Endodermal cell (in vitro differentiated cells): ENCODE measurements around the gene OPALIN. TPM values are rescaled to one million over a fixed set of nuclear protein-coding genes. Genes with fewer than 3 reads are reported as not detected.

ENCODE experiments used
- DNase-seq: peaks from one replicate; pipeline ENCODE4 v3.0.0-alpha.2; 2017
- H3K27ac ChIP-seq: 2 replicates; pipeline ENCODE4 v1.5.1; 2013; ENCODE audit warnings: mild to moderate bottlenecking, low read depth, low read length, moderate library complexity
- H3K27me3 ChIP-seq: 2 replicates; pipeline ENCODE4 v1.6.1; 2013; ENCODE audit warnings: mild to moderate bottlenecking, low read length, moderate library complexity; ENCODE audit not compliant: insufficient read depth, control insufficient read depth, poor library complexity, severe bottlenecking
- H3K36me3 ChIP-seq: 2 replicates; pipeline ENCODE4 v1.7.0; 2013; ENCODE audit warnings: mild to moderate bottlenecking, low read length, moderate library complexity; ENCODE audit not compliant: control insufficient read depth, insufficient read depth
- H3K4me1 ChIP-seq: one replicate; pipeline ENCODE4 v1.7.0; 2013; ENCODE audit warnings: low read length; ENCODE audit not compliant: control insufficient read depth, insufficient read depth
- H3K4me3 ChIP-seq: 2 replicates; pipeline ENCODE4 v1.5.1; 2013; ENCODE audit warnings: mild to moderate bottlenecking, low read length, moderate library complexity
- H3K9ac ChIP-seq: 2 replicates; pipeline ENCODE4 v1.6.1; 2013; ENCODE audit warnings: mild to moderate bottlenecking, low read length, moderate library complexity; ENCODE audit not compliant: poor library complexity, severe bottlenecking; ENCODE audit errors: extremely low read depth
- H3K9me3 ChIP-seq: 2 replicates; pipeline ENCODE4 v1.6.1; 2013; ENCODE audit warnings: mild to moderate bottlenecking, low read length, moderate library complexity; ENCODE audit not compliant: control insufficient read depth
- H3K27ac Mint-ChIP-seq: 2 replicates; pipeline ENCODE4 v1.8.0; 2020; ENCODE audit warnings: mixed read lengths
- H3K27me3 Mint-ChIP-seq: 2 replicates; pipeline ENCODE4 v1.8.0; 2021; ENCODE audit warnings: mild to moderate bottlenecking, mixed read lengths; ENCODE audit not compliant: insufficient read depth
- H3K36me3 Mint-ChIP-seq: 2 replicates; pipeline ENCODE4 v1.8.0; 2020; ENCODE audit warnings: low read depth, mixed read lengths
- H3K4me1 Mint-ChIP-seq: 2 replicates; pipeline ENCODE4 v1.8.0; 2020; ENCODE audit warnings: mixed read lengths
- H3K4me3 Mint-ChIP-seq: 2 replicates; pipeline ENCODE4 v1.8.0; 2020; ENCODE audit warnings: mild to moderate bottlenecking, moderate library complexity, mixed read lengths
- H3K9me3 Mint-ChIP-seq: 2 replicates; pipeline ENCODE4 v1.8.0; 2020; ENCODE audit warnings: mild to moderate bottlenecking, mixed read lengths
- WGBS, 2 experiments: methylation state at CpG; one replicate each; pipeline versions ENCODE4 v1.1.5 to v1.1.7; 2013; ENCODE audit warnings: missing lambda C conversion rate in 2 of 2, mixed read lengths in 1 of 2; ENCODE audit not compliant: insufficient coverage in 1 of 2, insufficient read length in 1 of 2; 5-methylcytosine and 5-hydroxymethylcytosine counted together
- total RNA-seq, 2 donors: library from RNA; stranded (reverse); fragmentation: NEBNext Ultra II Directional in 1 of 2; extraction: Animal tissue kit (Norgen Biotek cat#: 25700) in 1 of 2; gene quantifications; 2 replicates in 1 of 2; 3 replicates in 1 of 2; pipeline ENCODE4 v1.2.1, GENCODE V29; 2021
- TF ChIP-seq, protein P1 (sequence below): fragments of 200-600 bp; sonication (generic); conservative IDR thresholded peaks from 2 replicates; pipeline ENCODE4 v1.5.0; 2021; ENCODE audit warnings: antibody characterized with exemption, mild to moderate bottlenecking

OPALIN gene
- total RNA-seq, 2 donors from 2014 or later, result not detected

DNA sequence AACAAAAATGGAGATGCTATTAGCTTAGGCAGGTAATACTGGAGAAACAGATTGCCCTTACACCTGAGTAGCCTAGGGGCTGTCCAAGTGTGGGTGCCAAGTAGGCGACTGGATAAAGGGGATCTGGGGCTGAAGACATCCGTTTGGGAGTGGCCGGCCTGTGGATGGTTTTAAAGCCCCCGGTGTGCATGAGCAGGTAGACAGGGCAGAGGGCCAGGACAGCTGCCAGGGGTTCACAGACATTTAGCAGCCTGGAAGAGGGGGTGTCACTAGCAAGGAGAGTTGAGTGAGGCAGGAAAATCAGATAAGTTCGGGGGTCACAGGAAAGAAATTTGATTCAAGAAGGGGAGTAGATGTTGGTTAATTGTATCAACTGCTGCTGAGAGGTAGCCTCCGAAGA lies 1.5 kb upstream of the OPALIN start:
- Mint-ChIP-seq H3K9me3 (no peaks in the 10 kb centered on the region), H3K27me3 (peaks cover 3% of the 10 kb centered on the region), H3K4me1 (no peaks in the 10 kb centered on the region), H3K36me3 (no peaks in the 10 kb centered on the region), H3K27ac (no peak overlapping the region), H3K4me3 (no peak overlapping the region)
- Histone ChIP-seq H3K27ac (no peak overlapping the region), H3K27me3 (no peaks in the 10 kb centered on the region), H3K4me3 (no peak overlapping the region), H3K9me3 (no peaks in the 10 kb centered on the region), H3K9ac (no peak overlapping the region), H3K36me3 (no peaks in the 10 kb centered on the region), H3K4me1 (no peaks in the 10 kb centered on the region)
- TF ChIP-seq, protein P1, sequence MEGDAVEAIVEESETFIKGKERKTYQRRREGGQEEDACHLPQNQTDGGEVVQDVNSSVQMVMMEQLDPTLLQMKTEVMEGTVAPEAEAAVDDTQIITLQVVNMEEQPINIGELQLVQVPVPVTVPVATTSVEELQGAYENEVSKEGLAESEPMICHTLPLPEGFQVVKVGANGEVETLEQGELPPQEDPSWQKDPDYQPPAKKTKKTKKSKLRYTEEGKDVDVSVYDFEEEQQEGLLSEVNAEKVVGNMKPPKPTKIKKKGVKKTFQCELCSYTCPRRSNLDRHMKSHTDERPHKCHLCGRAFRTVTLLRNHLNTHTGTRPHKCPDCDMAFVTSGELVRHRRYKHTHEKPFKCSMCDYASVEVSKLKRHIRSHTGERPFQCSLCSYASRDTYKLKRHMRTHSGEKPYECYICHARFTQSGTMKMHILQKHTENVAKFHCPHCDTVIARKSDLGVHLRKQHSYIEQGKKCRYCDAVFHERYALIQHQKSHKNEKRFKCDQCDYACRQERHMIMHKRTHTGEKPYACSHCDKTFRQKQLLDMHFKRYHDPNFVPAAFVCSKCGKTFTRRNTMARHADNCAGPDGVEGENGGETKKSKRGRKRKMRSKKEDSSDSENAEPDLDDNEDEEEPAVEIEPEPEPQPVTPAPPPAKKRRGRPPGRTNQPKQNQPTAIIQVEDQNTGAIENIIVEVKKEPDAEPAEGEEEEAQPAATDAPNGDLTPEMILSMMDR, result no peak
- peak; percentile 16 for DNase-seq
- 91 to 93% methylated on average over 5 to 6 of the region's 6 CpGs for WGBS, 2 experiments

DNA sequence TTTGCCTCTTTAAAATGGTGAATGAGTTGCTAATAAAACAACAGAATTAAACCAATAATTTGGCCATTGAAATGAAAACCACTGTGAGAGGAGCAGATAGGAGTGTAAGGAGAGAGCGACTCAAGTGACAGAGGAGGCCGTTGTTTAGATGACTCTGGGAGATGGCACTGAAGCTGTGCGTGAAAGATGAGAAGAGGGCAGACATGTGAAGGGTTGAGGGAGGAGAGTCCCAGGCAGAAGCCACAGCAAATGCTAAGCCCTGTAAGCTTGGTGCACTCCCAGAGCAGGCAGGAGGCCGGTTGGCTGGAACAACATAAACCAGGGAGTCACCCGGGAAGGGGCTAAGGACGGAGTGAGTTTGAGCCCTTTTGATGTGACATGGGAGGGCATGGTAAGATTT lies 814 bp upstream of the OPALIN start:
- H3K36me3 Mint-ChIP-seq, result no peaks in the 10 kb centered on the region
- TF ChIP-seq, protein P1, result no peak
- no peak overlapping the region for H3K27ac Mint-ChIP-seq
- peaks cover 3% of the 10 kb centered on the region for H3K27me3 Mint-ChIP-seq
- H3K4me1 ChIP-seq, result no peaks in the 10 kb centered on the region
- no peak overlapping the region for H3K4me3 Mint-ChIP-seq
- H3K9ac ChIP-seq, result no peak overlapping the region
- no peak overlapping the region for H3K27ac ChIP-seq
- DNase-seq, result peak; percentile 17
- H3K36me3 ChIP-seq, result no peaks in the 10 kb centered on the region
- H3K27me3 ChIP-seq, result no peaks in the 10 kb centered on the region
- WGBS, 2 experiments, result 92% methylated on average over 6 of the region's 6 CpGs
- H3K4me3 ChIP-seq, result no peak overlapping the region
- no peaks in the 10 kb centered on the region for H3K9me3 ChIP-seq
- no peaks in the 10 kb centered on the region for H3K4me1 Mint-ChIP-seq
- H3K9me3 Mint-ChIP-seq, result no peaks in the 10 kb centered on the region

DNA sequence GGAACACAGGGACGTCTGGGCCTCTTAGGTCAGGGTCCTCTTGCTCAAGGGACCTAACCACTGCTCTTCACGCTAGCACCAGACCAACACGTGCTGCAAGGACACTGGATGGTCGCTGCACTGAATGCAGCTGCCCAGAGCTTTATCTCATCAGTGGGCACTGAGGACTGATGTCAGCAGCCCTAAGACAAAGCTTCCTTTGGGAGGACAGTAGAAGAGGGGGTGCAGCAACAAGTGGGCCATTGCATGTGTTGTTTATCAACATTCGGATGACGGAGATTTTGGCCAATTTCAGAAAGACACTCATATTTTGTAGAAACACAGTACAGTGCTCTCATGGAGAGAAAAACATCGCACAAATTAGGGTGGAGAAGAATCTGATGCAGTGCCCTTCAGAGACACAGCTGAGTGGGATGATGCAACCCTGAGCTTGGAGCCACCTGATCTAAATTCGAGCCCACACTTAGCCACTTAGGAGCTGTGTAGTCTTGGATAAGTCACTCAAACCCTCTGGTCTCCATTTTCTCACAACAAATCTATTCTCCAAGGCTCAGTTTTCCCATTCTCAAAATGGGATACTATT lies 1.7 kb downstream of the OPALIN start:
- WGBS, 2 experiments, result 79 to 80% methylated on average over 7 to 8 of the region's 8 CpGs
- H3K9ac ChIP-seq, result no peak overlapping the region
- Mint-ChIP-seq H3K9me3 (no peaks in the 10 kb centered on the region), H3K27me3 (no peaks in the 10 kb centered on the region), H3K36me3 (no peaks in the 10 kb centered on the region), H3K4me1 (peaks cover 11% of the 10 kb centered on the region), H3K4me3 (no peak overlapping the region), H3K27ac (no peak overlapping the region)
- DNase-seq, result no peak
- no peak overlapping the region for H3K4me3 ChIP-seq
- TF ChIP-seq, protein P1, result no peak
- H3K27ac ChIP-seq, result no peak overlapping the region
- no peaks in the 10 kb centered on the region for H3K36me3 ChIP-seq
- no peaks in the 10 kb centered on the region for H3K9me3 ChIP-seq
- no peaks in the 10 kb centered on the region for H3K27me3 ChIP-seq
- peaks cover 5% of the 10 kb centered on the region for H3K4me1 ChIP-seq
